ENCODE measurements around the gene NKTR. TPM values are rescaled to one million over a fixed set of nuclear protein-coding genes. Genes with fewer than 3 reads are reported as not detected.

NKTR gene
- total RNA-seq, 1 experiment from 2014 or later = 35.1 TPM

- no peak for DNase-seq (ENCODE audit: low read depth)
Measured at GRCh38 chr3:42681361-42682038, 81.0 kb downstream of the NKTR start.

- no peak for DNase-seq (ENCODE audit: low read depth)
Measured at GRCh38 chr3:42682301-42683070, 82.0 kb downstream of the NKTR start.

- peak; percentile 93 for DNase-seq (ENCODE audit: low read depth)
Measured at GRCh38 chr3:42683875-42684598, 83.6 kb downstream of the NKTR start.

- DNase-seq (ENCODE audit: low read depth) = no peak
Measured at GRCh38 chr3:42684632-42685362, 84.3 kb downstream of the NKTR start.

- no peak for DNase-seq (ENCODE audit: low read depth)
Measured at GRCh38 chr3:42685363-42685881, 84.9 kb downstream of the NKTR start, which contains the start of gene KLHL40. Gene KLHL40 (plus strand): TSS chr3:42685537. CDS start chr3:42685619, 82 bp downstream.

GRCh38 chr3:42685891-42686820 is 85.7 kb downstream of the NKTR start:
- no peak for DNase-seq (ENCODE audit: low read depth)

- no peak for DNase-seq (ENCODE audit: low read depth)
Measured at GRCh38 chr3:42686832-42687650, 86.6 kb downstream of the NKTR start.

GRCh38 chr3:42688016-42688415 is 87.5 kb downstream of the NKTR start:
- DNase-seq (ENCODE audit: low read depth) = no peak

- no peak for DNase-seq (ENCODE audit: low read depth)
Measured at GRCh38 chr3:42688487-42689420, 88.3 kb downstream of the NKTR start.

- DNase-seq (ENCODE audit: low read depth) = no peak
Measured at GRCh38 chr3:42689421-42690014, 89.0 kb downstream of the NKTR start.

- no peak for DNase-seq (ENCODE audit: low read depth)
Measured at GRCh38 chr3:42690191-42690590, 89.7 kb downstream of the NKTR start.

GRCh38 chr3:42690766-42691680 is 90.5 kb downstream of the NKTR start:
- DNase-seq (ENCODE audit: low read depth) = no peak

- DNase-seq (ENCODE audit: low read depth) = no peak
Measured at GRCh38 chr3:42691816-42692666, 91.6 kb downstream of the NKTR start.

GRCh38 chr3:42692667-42693529 is 92.4 kb downstream of the NKTR start:
- DNase-seq (ENCODE audit: low read depth) = no peak

- DNase-seq (ENCODE audit: low read depth) = no peak
Measured at GRCh38 chr3:42693530-42693930, 93.0 kb downstream of the NKTR start.

Data from LHCN-M2 (cell line).